Neural progenitor cell (in vitro differentiated cells): ENCODE measurements around the gene DMRTC1. TPM values are rescaled to one million over a fixed set of nuclear protein-coding genes. Genes with fewer than 3 reads are reported as not detected.
"Not testable (repeated sequence)": the region's sequence is repeated elsewhere in the genome, so short reads cannot be mapped to it uniquely, and the experiment has no call there.

ENCODE experiments used
- DNase-seq: peaks from one replicate; pipeline ENCODE4 v3.0.0-alpha.2; 2016; ENCODE audit warnings: low spot score
- H2AFZ ChIP-seq: fragments of 200-600 bp; sonication (generic); replicated peaks from 2 replicates; pipeline ENCODE4 v1.6.1; 2016; ENCODE audit warnings: antibody characterized with exemption
- H3F3A ChIP-seq: fragments of 200-600 bp; sonication (generic); 2 replicates; pipeline ENCODE4 v1.6.1; 2016; ENCODE audit warnings: antibody characterized with exemption, low read depth
- H3K27ac ChIP-seq: fragments of 200-600 bp; sonication (generic); 2 replicates; pipeline ENCODE4 v1.5.1; 2016; ENCODE audit warnings: mild to moderate bottlenecking
- H3K27me3 ChIP-seq: fragments of 200-600 bp; sonication (generic); 2 replicates; pipeline ENCODE4 v1.6.1; 2016; ENCODE audit warnings: mild to moderate bottlenecking, moderate library complexity
- H3K36me3 ChIP-seq: fragments of 200-600 bp; sonication (generic); 2 replicates; pipeline ENCODE4 v1.5.1; 2016
- H3K4me1 ChIP-seq: fragments of 200-600 bp; sonication (generic); 2 replicates; pipeline ENCODE4 v1.6.1; 2016; ENCODE audit warnings: mixed run types
- H3K4me2 ChIP-seq: fragments of 200-600 bp; sonication (generic); 2 replicates; pipeline ENCODE4 v1.6.1; 2016
- H3K4me3 ChIP-seq: fragments of 200-600 bp; sonication (generic); 2 replicates; pipeline ENCODE4 v1.5.1; 2016
- H3K79me2 ChIP-seq: fragments of 200-600 bp; sonication (generic); 2 replicates; pipeline ENCODE4 v1.6.1; 2016; ENCODE audit warnings: low read depth
- H3K9ac ChIP-seq: fragments of 200-600 bp; sonication (generic); 2 replicates; pipeline ENCODE4 v1.6.1; 2016
- H3K9me3 ChIP-seq: fragments of 200-600 bp; sonication (generic); 2 replicates; pipeline ENCODE4 v1.5.1; 2016; ENCODE audit warnings: low read depth
- H4K20me1 ChIP-seq: fragments of 200-600 bp; sonication (generic); 2 replicates; pipeline ENCODE4 v1.6.1; 2016; ENCODE audit warnings: low read depth
- H3K27ac Mint-ChIP-seq: 3 replicates; pipeline ENCODE4 v1.8.0; 2021; ENCODE audit warnings: mixed read lengths
- H3K27me3 Mint-ChIP-seq: 2 replicates; pipeline ENCODE4 v1.8.0; 2022; ENCODE audit warnings: low read depth, mild to moderate bottlenecking, inconsistent platforms, moderate library complexity, mixed read lengths; ENCODE audit not compliant: insufficient read depth
- H3K36me3 Mint-ChIP-seq: 3 replicates; pipeline ENCODE4 v1.8.0; 2021; ENCODE audit warnings: mixed read lengths
- H3K4me1 Mint-ChIP-seq: 3 replicates; pipeline ENCODE4 v1.8.0; 2021; ENCODE audit warnings: mixed read lengths
- H3K4me3 Mint-ChIP-seq: 3 replicates; pipeline ENCODE4 v1.8.0; 2021; ENCODE audit warnings: mild to moderate bottlenecking, moderate library complexity, mixed read lengths
- H3K9me3 Mint-ChIP-seq: 3 replicates; pipeline ENCODE4 v1.8.0; 2020; ENCODE audit warnings: mixed read lengths
- total RNA-seq: library from RNA; depleted of rRNA; stranded (reverse); fragments of >200 nt; gene quantifications from 2 replicates; pipeline ENCODE4 v1.2.3, GENCODE V29; 2015; ENCODE audit warnings: low replicate concordance

The DMRTC1 gene
- total RNA-seq, 1 donor from 2014 or later = not detected

- H2AFZ ChIP-seq, H3K36me3 Mint-ChIP-seq, H3K27me3 Mint-ChIP-seq, H3K4me2 ChIP-seq, H3K36me3 ChIP-seq, H3K79me2 ChIP-seq, H4K20me1 ChIP-seq, DNase-seq, H3K4me3 Mint-ChIP-seq, H3K4me1 ChIP-seq, H3F3A ChIP-seq, H3K4me3 ChIP-seq, H3K9me3 ChIP-seq, H3K9ac ChIP-seq, H3K27ac ChIP-seq, H3K27me3 ChIP-seq, H3K4me1 Mint-ChIP-seq, H3K27ac Mint-ChIP-seq, H3K9me3 Mint-ChIP-seq: not testable (repeated sequence)
Measured at GRCh38 chrX:72830701-72831100, 112.9 kb downstream of the DMRTC1 start.

Other genes with a start within 250 kb of the DMRTC1 start
- gene PHKA1, start 229.5 kb downstream of the DMRTC1 start, total RNA-seq = 5.1 and 5.2 TPM in 2 replicates
- 0.34 TPM in 1 of 2 replicates, not detected in the other for gene DMRTC1B, start 166.9 kb downstream of the DMRTC1 start, total RNA-seq
- not detected in 2 replicates for gene FAM236B, start 161.2 kb downstream of the DMRTC1 start, total RNA-seq
- gene FAM236D, start 135.6 kb downstream of the DMRTC1 start, total RNA-seq = not detected in 2 replicates
- gene FAM236C, start 31.2 kb downstream of the DMRTC1 start, total RNA-seq = not detected in 2 replicates
- not detected in 2 replicates for gene FAM236A, start 5.6 kb downstream of the DMRTC1 start, total RNA-seq
- gene PABPC1L2B, start 59.1 kb upstream of the DMRTC1 start, total RNA-seq = 0.22 TPM in 1 of 2 replicates, not detected in the other
- 0.77 TPM in 1 of 2 replicates, not detected in the other for gene PABPC1L2A, start 135.7 kb upstream of the DMRTC1 start, total RNA-seq